Activated effector memory CD4-positive, alpha-beta T cell treated with anti-CD3 and anti-CD28 coated beads, Interleukin-2, amount 50 U/mL, for 16 hours (primary cell): ENCODE measurements around the gene COL11A1.

Experiments used
- DNase-seq: peaks from one replicate; pipeline ENCODE4 v3.0.0-alpha.2; 2020

Gene COL11A1

DNA sequence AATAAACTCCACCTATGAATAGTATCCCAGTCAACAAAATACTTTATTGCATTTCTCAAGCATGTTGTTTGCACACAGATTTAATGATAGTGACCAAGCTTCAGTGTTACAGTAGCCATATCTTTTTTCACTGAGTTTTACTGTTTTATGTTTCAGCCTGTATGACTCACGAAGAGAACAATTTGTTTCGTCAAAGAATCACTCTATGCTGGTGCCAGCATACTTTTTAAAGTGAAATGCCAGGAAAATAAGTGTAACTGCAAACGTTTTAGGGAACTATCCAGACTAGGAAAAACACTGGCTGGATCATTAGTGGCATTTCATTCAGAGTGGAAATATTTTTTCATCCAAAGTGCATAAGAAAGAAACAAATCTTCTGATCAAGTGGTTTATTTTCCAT is 210.8 kb downstream of the COL11A1 start:
- no peak for DNase-seq

DNA sequence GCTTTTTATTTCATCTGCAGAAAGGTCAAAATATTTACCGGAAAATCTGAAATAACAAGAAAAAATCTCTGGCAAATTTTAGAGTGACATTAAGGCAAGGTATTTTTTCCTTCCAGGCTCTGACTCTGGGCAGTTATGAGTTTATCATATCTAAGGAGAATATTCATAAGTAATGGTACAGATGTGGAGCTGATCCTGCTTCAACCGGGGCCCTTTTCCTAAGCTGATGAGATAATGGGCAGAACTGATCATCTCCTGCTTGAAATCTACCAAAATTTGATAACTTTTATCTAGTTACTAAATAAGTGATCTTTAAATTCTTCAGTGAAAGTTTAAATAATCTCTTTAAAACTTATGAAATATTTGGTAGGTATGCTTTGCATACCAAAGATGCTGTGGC is 211.6 kb downstream of the COL11A1 start:
- no peak for DNase-seq

DNA sequence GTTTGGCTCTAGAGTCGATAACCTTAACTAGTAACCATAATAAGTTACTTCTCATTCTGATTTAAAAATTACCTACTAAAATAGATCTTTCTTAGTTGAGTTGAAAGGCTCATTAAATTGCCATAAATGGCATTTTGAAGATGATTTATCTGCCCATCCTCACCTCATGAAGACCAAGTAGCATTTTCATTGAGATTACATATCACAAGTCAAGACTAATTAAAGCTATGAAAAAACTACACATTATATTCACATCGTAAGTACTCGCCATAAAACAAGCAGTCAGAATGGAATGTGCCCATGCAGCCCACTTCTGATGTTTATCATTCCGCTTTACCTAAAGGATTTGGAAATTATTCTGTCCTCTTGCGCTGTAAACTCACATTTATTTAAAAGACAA is 212.0 kb downstream of the COL11A1 start:
- no peak for DNase-seq

DNA sequence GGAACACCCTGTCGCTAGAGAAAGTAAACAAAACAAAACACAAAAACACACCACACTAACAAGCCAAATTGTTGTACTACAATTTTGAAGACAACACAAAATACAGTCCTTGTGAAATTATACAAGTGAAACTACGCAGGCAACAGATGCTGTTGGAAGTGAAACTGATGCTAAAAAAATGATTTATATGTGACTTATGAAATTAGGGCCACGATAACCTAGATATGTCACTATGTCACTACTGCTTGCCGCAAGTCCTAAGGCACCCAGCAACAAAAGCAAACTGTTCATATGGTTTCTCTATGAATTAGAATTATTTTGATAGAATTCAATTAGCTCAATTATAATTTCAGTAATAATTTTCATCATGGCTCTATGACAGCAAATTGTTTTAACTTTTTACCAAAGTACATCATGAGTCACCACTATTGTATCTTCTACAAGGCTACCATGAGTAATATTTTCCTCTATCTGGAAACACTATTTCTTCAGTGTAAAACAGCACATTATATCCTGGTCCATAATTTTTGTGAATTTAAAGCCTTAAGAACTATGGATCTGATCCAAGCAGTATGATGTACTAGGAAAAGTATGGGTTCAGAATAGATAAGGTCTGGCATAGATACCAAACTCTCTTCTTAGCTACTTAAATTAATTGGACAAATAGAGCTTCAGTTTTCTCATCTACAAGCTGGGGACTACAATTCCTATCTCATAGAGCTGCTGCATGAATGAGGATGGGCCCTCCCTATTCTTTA is 216.3 kb downstream of the COL11A1 start:
- no peak for DNase-seq

DNA sequence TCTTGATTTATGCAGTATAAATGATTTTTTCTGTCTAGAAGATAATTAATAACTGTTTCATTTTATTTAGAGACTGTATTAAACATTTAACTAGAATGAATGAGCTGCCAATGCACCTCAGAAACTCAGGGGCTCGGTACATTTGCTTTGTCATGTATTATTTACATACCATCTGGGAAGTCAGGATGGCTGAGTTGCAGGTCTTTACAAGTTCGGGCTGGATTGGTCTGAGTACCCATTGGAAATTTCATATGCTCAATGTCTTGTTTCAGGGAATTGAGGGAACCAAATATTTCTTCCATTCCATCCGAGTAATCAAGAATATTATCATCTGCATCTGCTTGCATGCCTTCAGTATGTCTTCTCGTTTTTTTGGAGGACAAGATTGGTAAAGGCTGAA is 221.7 kb downstream of the COL11A1 start:
- no peak for DNase-seq

DNA sequence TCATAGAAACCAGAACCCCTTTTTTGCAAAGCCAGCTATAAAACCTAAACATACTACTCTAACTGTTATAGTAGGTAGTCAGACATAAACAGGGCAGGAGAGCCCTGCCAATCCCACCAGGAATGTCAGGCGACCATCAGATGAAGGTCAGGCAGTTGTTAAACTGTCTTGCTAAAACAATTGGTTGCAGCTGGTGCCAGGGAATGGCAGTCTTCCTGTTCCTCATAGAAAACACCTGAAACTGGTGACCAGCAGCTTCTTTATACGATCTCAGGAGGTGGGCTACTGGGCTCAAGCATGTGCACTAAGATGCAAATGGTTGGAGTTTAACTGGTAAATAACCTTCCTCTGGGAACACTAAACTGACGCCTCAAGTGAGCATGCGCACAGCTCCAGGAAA is 224.1 kb downstream of the COL11A1 start:
- no peak for DNase-seq

DNA sequence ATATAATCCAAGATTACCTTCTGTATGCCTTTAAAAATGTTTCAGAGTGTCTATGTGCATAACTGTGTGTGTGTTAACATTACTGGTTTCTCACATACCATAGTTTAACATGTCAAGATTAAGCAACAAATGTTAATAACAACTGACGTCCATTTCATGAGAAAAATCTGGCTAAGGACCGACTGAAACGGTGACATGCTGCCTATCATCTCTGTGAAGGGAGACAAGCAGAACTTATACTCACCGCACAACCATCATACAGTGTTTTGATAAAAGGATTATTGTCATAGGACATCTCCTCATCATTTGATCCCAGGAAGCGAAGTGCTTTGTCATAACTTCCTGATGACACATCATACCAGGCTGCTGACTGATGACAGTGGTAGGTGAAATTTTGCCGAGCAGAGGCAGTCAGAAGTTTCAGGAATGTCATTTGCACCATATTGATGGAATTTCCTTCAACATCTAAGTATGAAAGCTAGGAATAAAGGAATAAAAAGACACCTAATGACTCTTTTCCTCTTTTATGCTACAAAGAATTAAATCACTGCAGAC is 228.8 kb downstream of the COL11A1 start:
- no peak for DNase-seq

DNA sequence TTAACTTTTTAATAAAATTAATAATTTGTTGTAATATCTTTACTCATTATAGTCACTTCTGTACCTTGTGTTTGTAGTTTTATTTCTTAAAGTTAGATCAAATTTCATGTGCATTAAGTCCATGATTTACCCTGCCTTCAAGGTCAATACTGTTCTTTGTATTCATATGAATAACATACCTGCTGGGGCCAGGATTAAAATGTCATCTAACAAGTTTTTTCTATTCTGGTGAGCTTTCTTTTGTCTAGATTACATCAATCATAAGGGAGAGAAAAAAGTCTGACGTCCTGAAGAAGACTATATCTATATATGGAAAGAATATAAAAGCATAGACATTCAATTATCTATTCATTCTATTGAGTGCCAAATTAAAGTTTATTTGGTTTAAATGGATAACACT is 232.6 kb downstream of the COL11A1 start:
- no peak for DNase-seq

DNA sequence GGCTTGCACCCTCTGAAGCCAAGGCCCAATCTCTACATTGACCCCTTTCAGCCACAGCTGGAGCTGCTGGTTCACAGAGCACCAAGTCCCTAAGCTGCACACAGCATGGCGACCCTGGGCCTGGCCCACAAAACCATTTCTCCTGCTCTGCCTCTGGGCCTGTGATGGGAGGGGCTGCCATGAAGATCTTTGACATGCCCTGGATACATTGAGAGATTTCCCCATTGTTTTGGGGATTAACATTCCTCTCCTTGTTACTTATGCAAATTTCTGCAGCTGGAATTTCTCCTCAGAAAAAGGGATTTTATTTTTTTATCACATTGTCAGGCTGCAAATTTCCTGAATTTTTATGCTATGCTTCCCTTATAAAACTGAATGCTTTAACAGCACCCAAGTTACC is 235.8 kb downstream of the COL11A1 start:
- no peak for DNase-seq

DNA sequence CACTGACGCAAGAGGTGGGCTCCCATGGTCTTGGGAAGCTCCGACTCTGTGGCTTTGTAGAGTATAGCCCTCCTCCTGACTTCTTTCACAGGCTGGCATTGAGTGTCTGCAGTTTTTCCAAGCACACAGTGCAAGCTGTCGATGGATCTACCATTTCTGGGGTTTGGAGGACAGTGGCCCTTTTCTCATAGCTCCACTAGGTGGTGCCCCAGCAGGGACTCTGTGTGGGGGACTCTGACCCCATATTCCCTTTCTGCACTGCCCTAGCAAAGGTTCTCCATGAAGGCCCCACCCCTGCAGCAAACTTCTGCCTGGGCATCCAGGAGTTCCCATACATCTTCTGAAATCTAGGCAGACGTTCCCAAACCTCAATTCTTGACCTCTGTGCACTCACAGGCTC is 236.2 kb downstream of the COL11A1 start:
- no peak for DNase-seq

DNA sequence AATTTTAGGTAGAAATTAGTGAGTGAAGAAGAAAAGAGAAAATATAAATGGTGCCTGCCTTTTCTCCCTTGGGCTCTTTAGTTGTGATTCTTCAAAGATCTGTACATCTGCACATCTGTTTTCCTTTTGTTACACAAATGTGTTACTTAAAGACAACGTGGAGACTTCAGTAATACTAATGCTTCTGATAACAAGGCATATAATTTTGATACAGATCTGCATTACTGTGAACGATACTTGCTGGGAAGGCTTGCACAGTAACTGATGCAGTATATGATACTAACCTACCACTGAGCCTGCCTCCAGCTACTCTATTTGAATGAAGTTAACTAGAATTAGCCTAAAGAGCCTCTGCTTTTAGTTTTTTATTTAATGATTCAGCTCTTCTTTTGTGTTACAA is 244.6 kb downstream of the COL11A1 start:
- DNase-seq, result no peak

DNA sequence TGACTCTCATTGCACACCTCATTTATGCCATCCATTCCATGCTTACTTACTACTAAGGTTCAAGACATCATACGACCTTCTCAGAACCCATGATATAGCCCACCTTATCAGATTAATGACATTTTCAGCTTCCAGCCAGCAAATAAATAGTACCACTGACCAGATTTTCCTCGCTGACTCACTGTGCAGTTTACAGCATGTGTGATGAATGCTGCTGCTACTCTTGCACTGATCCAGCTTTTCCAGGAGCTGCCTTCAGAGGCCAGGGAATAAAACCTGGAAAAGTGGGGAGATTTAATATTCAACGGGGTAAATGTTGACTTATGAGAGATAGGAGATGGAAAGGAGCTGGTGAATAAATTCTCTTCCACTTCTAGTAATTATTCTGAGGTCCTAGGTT is 247.1 kb downstream of the COL11A1 start:
- DNase-seq, result no peak

DNA sequence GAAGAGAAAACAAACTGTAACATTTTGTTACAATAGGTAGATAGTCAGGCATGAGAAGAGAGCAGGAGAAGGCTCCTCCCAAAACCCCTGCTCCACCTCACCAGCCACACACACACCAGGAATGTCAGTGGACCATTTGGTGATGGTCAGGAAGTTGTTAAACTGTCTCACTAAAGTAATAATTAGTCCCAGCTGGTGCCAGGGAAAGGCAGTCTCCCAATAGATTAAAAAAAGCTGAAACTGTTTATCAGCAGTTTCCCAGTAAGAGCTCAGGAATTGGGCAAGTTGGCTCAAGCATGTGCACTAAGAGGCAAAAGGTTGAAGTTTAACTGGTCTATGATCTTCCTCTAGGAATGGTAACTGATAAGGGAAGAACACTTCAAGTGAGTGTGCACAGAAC is 249.6 kb downstream of the COL11A1 start:
- DNase-seq, result no peak

DNA sequence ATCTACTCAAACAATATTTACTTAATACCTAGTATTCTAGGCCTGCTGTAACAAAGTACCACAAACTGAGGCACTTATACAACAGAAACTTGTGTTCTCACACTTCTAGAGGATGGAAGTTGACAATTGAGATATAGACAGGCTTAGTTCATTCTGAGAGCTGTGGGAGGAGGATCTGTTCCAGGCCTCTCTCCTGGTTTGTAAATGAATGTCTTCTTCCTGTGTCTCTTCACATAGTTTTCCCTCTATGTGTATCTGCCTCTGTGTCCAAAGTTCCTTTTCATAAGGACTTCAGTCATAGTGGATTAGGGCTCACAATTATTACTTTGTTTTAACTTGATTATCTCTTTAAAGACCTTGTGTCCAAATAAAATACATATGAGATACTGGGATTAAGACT is 251.1 kb downstream of the COL11A1 start:
- no peak for DNase-seq

DNA sequence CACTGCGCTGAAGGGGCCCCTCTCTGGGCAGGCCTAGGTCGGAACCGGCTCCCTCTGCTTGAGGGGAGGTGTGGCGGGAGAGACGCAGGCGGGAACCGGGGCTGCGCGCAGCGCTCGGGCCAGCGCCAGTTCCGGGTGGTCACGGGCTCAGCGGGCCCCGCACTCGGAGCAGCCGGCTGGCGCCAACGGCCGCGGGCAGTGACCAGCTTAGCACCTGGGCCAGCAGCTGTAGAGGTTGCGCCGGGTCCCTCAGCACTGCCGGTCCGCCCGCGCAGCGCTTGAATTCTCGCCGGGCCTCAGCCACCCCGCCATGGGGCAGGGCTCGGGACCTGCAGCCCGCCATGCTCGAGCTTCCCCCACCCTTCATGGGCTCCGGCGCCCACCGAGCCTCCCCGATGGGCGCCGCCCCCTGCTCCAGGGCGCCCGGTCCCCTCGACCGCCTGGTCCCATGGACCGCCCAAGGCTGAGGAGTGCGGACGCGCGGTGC is 254.6 kb downstream of the COL11A1 start:
- no peak for DNase-seq

DNA sequence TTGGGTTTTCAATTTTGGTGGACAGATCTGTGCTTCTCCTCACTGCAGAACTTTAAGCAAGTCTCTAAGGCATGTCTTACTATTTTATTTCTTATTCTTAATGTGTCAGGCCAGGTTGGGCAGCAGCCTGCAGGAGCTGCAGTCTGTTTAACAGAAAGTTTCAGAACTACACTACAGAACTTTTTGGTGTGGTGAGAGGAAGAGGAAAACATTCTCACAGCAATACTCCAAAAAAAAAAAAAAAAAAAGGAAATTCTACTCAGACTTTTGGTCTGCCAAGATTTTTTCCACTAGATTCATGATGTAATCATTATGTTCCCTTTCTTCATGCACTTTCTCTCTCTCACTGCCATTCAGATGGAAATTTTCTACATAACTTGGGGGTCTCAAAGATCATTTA is 255.2 kb downstream of the COL11A1 start:
- DNase-seq, result no peak

DNA sequence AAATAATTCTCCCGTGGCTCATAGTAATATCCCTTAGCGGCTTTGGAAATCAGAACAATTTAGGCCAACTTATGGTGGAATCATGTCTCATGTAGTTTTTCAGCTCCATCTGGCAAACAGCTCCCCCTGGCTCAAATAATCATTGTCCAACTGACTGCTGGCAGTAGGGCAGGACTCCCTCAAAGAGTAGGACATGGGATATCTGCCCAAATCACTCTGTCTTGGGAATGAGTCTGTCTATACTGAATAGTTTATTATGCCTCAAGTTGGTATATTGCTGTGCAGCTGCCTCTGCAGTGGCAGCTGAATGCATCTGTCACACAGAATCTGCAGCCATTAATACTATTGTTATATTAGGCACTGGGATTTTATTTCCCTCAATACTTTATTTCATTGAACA is 255.7 kb downstream of the COL11A1 start:
- no peak for DNase-seq

DNA sequence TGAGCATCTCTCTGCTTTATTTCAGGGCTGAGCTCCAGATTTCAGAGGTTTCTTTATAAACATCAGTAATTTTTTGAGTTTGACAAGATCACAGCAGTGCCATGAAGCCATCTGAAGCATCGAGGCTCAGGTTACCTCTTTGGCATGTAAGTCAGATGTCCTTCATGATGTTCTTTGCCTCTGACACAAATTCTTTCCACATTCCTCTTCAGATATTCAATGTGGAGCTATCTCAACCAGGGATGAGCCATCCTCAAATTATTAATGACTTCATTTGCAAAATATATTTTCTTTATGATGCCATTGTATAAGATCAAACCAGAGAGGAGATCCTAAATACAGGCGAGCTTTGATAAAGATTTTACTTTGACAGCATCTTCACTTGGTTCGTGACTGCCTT is 256.7 kb downstream of the COL11A1 start:
- no peak for DNase-seq

DNA sequence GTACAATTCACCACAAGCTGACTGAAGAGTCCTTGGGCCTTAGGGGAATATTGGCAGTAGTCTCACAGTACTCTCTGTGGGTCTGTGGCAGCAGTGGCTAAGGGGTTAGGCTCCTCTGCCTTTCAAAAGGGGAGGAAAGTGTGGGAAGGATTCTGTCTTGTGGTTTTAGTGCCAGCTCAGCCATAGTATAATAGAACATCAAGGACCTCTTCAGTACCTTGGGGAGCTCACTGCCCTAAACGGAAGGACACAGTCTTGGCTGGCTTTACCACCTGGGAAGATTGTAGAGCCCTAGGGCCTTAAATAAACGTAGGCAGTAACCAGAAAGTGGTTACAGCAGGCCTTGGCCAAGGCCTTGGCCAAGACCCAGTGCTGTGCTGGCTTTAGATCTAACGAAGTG is 265.7 kb downstream of the COL11A1 start:
- DNase-seq, result no peak

DNA sequence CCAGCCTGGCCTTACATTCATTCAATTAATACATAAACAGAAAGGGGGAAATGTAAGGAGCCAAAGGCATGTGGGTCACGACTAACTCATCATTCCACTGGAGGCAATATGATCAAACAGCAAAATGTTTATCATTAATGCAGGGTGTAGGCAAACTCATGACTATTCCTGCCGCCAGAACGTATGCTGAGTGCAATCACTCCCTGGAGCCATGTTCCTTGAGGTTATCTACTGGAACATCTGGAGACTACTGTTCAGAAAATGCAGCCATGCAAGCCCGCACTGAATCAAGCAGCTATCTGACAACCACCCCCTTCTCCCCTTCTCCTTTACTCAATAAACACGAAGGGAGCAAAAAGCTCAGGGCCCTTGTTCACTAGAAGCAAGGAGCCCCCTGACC is 267.6 kb downstream of the COL11A1 start:
- no peak for DNase-seq

DNA sequence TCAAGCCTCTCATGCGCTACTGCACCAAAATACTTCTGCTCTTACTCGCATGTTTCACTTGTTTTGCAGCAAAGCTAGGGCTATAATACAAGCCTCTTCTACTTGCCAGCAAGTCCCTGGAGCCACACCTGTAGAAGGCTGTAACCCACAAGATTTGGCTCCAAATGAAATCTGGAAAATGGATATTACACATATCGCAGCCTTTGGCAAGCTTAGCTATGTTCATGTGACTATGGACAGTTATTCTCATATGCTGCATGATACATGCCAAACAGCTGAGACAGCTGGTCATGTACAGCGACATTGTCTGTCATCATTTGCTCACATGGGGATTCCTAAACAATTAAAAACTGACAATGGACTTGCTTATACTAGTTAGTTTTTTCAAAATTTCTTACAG is 270.3 kb downstream of the COL11A1 start:
- DNase-seq, result no peak

DNA sequence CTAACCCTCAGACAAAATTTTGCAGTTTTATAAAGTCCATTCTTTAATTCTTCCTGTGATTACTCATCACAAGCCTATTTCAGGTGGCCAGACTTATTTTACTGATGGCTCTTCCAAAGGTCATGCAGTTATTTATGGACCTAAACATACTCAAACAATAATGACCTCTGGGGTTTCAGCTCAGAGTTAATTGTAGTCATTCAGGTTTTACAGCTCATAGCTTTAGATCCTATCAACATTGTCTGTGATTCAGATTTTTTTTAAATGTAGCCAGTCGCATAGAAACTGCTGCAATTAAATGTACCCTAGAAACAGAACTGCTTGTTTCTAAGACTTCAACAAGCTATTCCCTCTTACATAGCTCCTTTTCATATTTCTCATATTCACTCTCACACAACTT is 270.8 kb downstream of the COL11A1 start:
- no peak for DNase-seq

DNA sequence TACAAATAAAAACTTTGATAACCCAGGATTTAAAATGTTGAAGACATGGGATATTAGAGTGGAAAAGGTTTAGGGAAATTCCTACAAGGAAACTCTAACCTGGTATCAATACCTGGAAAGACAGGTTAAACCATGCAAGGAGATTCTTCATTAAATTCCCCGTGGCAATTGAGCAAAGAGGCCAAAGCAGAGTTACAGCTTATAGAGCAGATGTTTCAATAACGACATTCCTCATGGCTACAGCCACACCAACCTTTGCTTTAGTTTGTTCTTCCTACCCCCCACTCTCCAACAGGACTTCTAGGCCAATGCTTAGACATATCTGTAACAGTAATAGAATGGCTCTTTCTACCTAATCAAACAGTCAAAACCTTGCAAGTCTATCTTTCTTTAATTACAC is 271.3 kb downstream of the COL11A1 start:
- DNase-seq, result no peak

DNA sequence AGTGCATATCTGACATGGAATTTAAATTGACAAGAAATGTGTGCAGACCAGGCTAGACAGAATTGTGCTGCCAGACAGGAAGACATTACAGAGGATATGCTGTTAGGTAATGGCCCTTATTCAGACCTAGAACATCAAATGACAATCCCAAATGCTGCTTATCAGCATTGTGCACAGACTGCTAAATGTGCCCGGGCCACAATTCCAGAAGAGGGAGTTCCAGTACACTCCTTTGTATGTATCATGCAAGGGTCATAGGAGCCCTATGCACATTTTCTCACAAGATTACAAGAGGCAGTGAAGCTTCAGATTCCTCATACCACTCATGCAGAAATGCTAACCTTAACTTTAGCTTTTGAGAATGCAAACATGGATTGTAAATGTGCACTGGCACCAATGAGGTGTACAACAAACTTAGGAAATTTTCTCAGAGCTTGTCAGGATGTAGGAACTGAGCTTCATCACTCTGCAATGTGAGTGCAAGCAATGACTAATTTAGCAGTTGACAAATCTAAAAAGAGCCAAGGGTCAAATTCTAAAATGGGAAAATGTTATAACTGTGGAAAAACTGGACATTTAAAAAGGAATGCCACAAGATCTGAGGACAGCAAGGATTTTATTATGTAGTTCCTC is 273.5 kb downstream of the COL11A1 start:
- DNase-seq, result no peak

DNA sequence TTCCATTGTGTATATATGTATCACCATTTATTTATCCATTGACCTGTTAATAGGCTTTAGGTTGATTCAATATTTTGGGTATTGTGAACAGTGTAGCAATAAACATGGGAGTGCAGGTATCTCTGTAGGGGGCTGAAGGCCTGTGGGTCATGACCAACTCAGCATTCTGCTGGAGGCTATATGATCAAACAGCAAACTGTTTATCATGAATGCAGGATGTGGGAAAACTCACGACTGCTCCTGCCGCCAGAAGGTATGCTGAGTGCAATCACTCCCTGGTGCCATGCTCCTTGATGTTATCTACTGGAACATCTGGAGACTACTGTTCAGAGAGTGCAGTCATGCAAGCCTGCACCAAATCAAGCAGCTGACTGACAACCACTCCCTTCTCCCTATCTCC is 275.2 kb downstream of the COL11A1 start:
- DNase-seq, result no peak
